Renal cortex interstitium (tissue), 11 donors: ENCODE measurements around the gene PPP1R2C. TPM values are rescaled to one million over a fixed set of nuclear protein-coding genes. Genes with fewer than 3 reads are reported as not detected.

Experiments used
- DNase-seq, 11 donors: peaks; one replicate each; pipeline ENCODE4 v3.0.0-alpha.2; 2013; ENCODE audit warnings: low read depth in 9 of 11, low spot score in 4 of 11; ENCODE audit errors: extremely low read depth in 1 of 11
- polyA plus RNA-seq, 3 donors: library from polyadenylated mRNA; unstranded; fragments of 120-200 nt; gene quantifications; one replicate each; pipeline ENCODE4 v1.2.1, GENCODE V29; 2013; ENCODE audit not compliant: insufficient read length in 3 of 3

Gene PPP1R2C
- polyA plus RNA-seq, 3 donors: not detected

GRCh38 chrX:42754115-42754514 lies 23.8 kb downstream of the PPP1R2C start:
- DNase-seq: no peak

- DNase-seq: no peak
These were observed 25.2 kb downstream of the PPP1R2C start for GRCh38 chrX:42752730-42753129.

- no peak for DNase-seq
These were observed 26.4 kb downstream of the PPP1R2C start for GRCh38 chrX:42751573-42751972.

- DNase-seq: no peak
These were observed 29.7 kb downstream of the PPP1R2C start for GRCh38 chrX:42748067-42748850.

GRCh38 chrX:42746606-42747005 lies 31.4 kb downstream of the PPP1R2C start:
- no peak for DNase-seq

- DNase-seq: no peak
These were observed 37.5 kb downstream of the PPP1R2C start for GRCh38 chrX:42740456-42740855.

GRCh38 chrX:42739741-42740140 lies 38.2 kb downstream of the PPP1R2C start:
- no peak for DNase-seq

- no peak for DNase-seq
These were observed 38.7 kb downstream of the PPP1R2C start for GRCh38 chrX:42739258-42739657.

- no peak for DNase-seq
These were observed 39.4 kb downstream of the PPP1R2C start for GRCh38 chrX:42738552-42738951.

GRCh38 chrX:42735250-42735649 lies 42.7 kb downstream of the PPP1R2C start:
- no peak for DNase-seq

GRCh38 chrX:42732506-42732905 lies 45.5 kb downstream of the PPP1R2C start:
- no peak for DNase-seq
